Left lung (tissue), 14 donors: ENCODE results near the gene PTDSS2. TPM values are rescaled to one million over a fixed set of nuclear protein-coding genes. Genes with fewer than 3 reads are reported as not detected.
"Not testable (repeated sequence)": the region's sequence is repeated elsewhere in the genome, so short reads cannot be mapped to it uniquely, and the experiment has no call there.

ENCODE experiments used
- ATAC-seq: fragments of 200-7000 bp; cut with Tn5 transposase; one replicate; pipeline ENCODE4 v1.9.1; 2020; ENCODE audit warnings: moderate library complexity
- DNase-seq, 4 donors: peaks; one replicate each; pipeline ENCODE4 v3.0.0-alpha.2; 2013 to 2020
- H3K27ac ChIP-seq, 2 donors: fragments of 200-600 bp; sonication (generic) in 1 of 2; one replicate each; pipeline versions ENCODE4 v1.5.0 to v1.8.0; 2020 to 2021
- H3K27me3 ChIP-seq, 2 donors: fragments of 200-600 bp; sonication (generic) in 1 of 2; one replicate each; pipeline versions ENCODE4 v1.5.0 to v1.8.0; 2020 to 2021
- H3K36me3 ChIP-seq, 2 donors: fragments of 200-600 bp; sonication (generic) in 1 of 2; one replicate each; pipeline versions ENCODE4 v1.5.0 to v1.8.0; 2020 to 2021
- H3K4me1 ChIP-seq, 2 donors: fragments of 200-600 bp; one replicate each; pipeline ENCODE4 v1.8.0; 2021
- H3K4me3 ChIP-seq, 2 donors: fragments of 200-600 bp; sonication (generic) in 1 of 2; one replicate each; pipeline versions ENCODE4 v1.5.0 to v1.8.0; 2020 to 2021; ENCODE audit warnings: mild to moderate bottlenecking in 1 of 2
- H3K9me3 ChIP-seq, 2 donors: fragments of 200-600 bp; sonication (generic) in 1 of 2; one replicate each; pipeline versions ENCODE4 v1.5.0 to v1.8.0; 2020 to 2021
- CTCF ChIP-seq, 2 donors: fragments of 200-600 bp; sonication (generic) in 1 of 2; IDR thresholded peaks; one replicate each; pipeline versions ENCODE4 v1.5.0 to v1.8.0; 2021; ENCODE audit warnings: antibody characterized with exemption in 2 of 2
- intact Hi-C, 2 donors: fragments of 100-400 bp; cut with DNase I; formaldehyde crosslinking; loops; one replicate each; pipeline versions ENCODE4 v1.11.2 to v1.14.2; 2022
- long read RNA-seq, 12 donors: library from polyadenylated mRNA in 2 of 12; unstranded in 2 of 12; transcript quantifications; one replicate each; pipeline ENCODE4 v2.0.0 and lab custom pipeline, GENCODE V29; 2019 to 2026
- polyA plus RNA-seq, 6 donors: library from polyadenylated mRNA; unstranded; fragments of 120-200 nt; gene quantifications; one replicate each; pipeline ENCODE4 v1.2.1, GENCODE V29; 2013; ENCODE audit not compliant: insufficient read length in 6 of 6
- total RNA-seq, 2 donors: library from RNA; stranded (reverse); fragmentation: NEBNext Ultra II Directional; extraction: Animal tissue kit (Norgen Biotek cat#: 25700); gene quantifications; one replicate each; pipeline ENCODE4 v1.2.1, GENCODE V29; 2021
- donor health status: DM: no; HTN: yes; CAD: no.
- donor health status: DM: no; HTN: no; CAD: no.

The PTDSS2 gene
- total RNA-seq (10 to 100 TPM; 25.6 to 27.9 TPM), polyA plus RNA-seq (10 to 100 TPM; 21.5 to 30.3 (median 24.8) TPM)
- long read RNA-seq, donor 1, partial matches to known transcripts, result 0 of 4 reads
- long read RNA-seq, donor 1, other reads (novel, unspliced or antisense), result 0 of 4 reads
- long read RNA-seq, donor 2, partial matches to known transcripts, result 115 of 202 reads
- long read RNA-seq, donor 2, other reads (novel, unspliced or antisense), result 83 of 202 reads
- long read RNA-seq, donor 3, partial matches to known transcripts, result 0 of 4 reads
- long read RNA-seq, donor 3, other reads (novel, unspliced or antisense), result 0 of 4 reads
- long read RNA-seq, donor 4, partial matches to known transcripts, result 3 of 5 reads
- long read RNA-seq, donor 4, other reads (novel, unspliced or antisense), result 2 of 5 reads
- long read RNA-seq, donor 5, partial matches to known transcripts, result 5 of 9 reads
- long read RNA-seq, donor 5, other reads (novel, unspliced or antisense), result 0 of 9 reads
- long read RNA-seq, donor 6, partial matches to known transcripts, result 0 of 2 reads
- long read RNA-seq, donor 6, other reads (novel, unspliced or antisense), result 0 of 2 reads
- long read RNA-seq, donor 7, partial matches to known transcripts, result 0 of 2 reads
- long read RNA-seq, donor 7, other reads (novel, unspliced or antisense), result 0 of 2 reads
- long read RNA-seq, donor 8, partial matches to known transcripts, result 0 of 6 reads
- long read RNA-seq, donor 8, other reads (novel, unspliced or antisense), result 0 of 6 reads
- long read RNA-seq, donor 9, result 0 reads
- long read RNA-seq, donor 10, transcript PTDSS2-201 (12 exons, 2,445 nt), result major isoform, 14 of 18 reads
- long read RNA-seq, donor 10, partial matches to known transcripts, result 1 of 18 reads
- long read RNA-seq, donor 10, other reads (novel, unspliced or antisense), result 2 of 18 reads
- long read RNA-seq, donor 11, transcript PTDSS2-201 (12 exons, 2,445 nt), result major isoform, 6 of 7 reads
- long read RNA-seq, donor 11, partial matches to known transcripts, result 0 of 7 reads
- long read RNA-seq, donor 11, other reads (novel, unspliced or antisense), result 0 of 7 reads
- long read RNA-seq, donor 12, partial matches to known transcripts, result 0 of 4 reads
- long read RNA-seq, donor 12, other reads (novel, unspliced or antisense), result 0 of 4 reads

DNA sequence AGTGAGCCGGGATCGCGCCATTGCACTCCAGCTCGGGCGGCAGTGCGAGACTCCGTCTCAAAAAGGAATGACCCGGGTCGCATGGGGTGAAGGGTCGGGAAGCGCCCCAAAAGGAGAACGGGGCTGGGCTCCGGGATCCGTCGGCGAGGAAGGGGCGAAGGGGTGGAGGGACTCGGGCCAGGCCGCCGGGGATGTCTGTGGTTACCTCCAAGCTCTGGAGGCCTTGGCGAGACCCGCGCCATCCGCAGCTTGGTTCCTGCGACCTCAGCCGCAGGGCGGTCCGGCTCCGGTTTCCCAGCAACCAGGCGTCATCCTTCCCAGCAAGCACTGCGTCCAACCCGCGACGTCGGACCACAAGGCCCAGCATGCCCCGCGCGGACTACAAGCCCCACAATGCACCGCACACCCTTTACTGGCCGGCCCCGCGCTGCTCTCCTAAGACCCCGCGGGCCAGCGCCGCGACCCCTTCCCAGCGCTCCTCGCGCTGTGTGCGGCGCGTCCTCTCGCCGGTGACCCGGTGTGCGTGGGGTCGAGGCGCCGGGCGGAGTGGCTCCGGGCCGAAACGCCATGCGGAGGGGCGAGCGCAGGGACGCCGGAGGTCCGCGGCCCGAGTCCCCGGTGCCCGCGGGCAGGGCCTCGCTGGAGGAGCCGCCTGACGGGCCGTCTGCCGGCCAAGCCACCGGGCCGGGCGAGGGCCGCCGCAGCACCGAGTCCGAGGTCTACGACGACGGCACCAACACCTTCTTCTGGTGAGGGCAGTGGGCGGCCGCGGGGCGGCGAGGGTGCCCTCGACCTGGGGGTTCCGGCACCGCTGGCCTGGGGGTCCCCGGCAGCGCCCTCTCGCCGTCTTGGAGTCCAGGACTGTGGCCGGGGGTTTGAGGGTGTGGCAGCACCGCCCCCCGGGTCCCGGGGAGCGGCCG, at the start of gene PTDSS2:
PTDSS2 (plus strand) TSS at position 391 of the 920 bp plus-strand sequence; CDS start at position 568, 177 bp downstream.
- H3K4me3 ChIP-seq, result peak within 1 kb of the TSS; percentile 96 to 98
- no peaks in the 10 kb centered on the region for H3K27me3 ChIP-seq
- peak; percentile 88 for ATAC-seq
- H3K4me1 ChIP-seq, result peaks cover 21 to 38% of the 10 kb centered on the region in 2 donors
- peaks cover 0 to 32% of the 10 kb centered on the region in 2 donors for H3K36me3 ChIP-seq
- intact Hi-C loops, result no loop called here
- no peaks in the 10 kb centered on the region for H3K9me3 ChIP-seq
- no peak for TF ChIP-seq CTCF (IDR thresholded peaks at IDR 0.05)
- H3K27ac ChIP-seq, result peak within 1 kb of the TSS; percentile 94 to 95
- peak; percentile 95 to 99 (median 97) for DNase-seq

DNA sequence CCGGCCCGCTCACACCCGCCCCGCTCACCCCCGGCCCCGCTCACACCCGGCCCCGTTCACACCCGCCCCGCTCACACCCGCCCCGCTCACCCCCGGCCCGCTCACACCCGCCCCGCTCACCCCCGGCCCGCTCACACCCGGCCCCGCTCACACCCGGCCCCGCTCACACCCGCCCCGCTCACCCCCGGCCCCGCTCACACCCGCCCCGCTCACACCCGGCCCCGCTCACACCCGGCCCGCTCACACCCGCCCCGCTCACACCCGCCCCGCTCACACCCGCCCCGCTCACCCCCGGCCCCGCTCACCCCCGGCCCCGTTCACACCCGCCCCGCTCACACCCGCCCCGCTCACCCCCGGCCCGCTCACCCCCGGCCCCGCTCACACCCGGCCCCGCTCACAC, 48.9 kb upstream of the PTDSS2 start:
- H3K27me3 ChIP-seq, DNase-seq, H3K27ac ChIP-seq, H3K9me3 ChIP-seq, intact Hi-C loops, ATAC-seq, H3K4me3 ChIP-seq: not testable (repeated sequence)
- Histone ChIP-seq H3K36me3 (peaks cover 0 to 17% of the 10 kb centered on the region in 2 donors), H3K4me1 (peaks cover under 1 to 14% of the 10 kb centered on the region in 2 donors)

GRCh38 chr11:403021-403760, 46.9 kb upstream of the PTDSS2 start:
- Histone ChIP-seq H3K9me3 (peaks cover 0 to 5% of the 10 kb centered on the region in 2 donors), H3K4me1 (peaks cover 7 to 21% of the 10 kb centered on the region in 2 donors), H3K27me3 (no peaks in the 10 kb centered on the region), H3K4me3 (no peak overlapping the region), H3K36me3 (peaks cover 0 to 17% of the 10 kb centered on the region in 2 donors), H3K27ac (no peak overlapping the region)
- ATAC-seq (no peak), DNase-seq (no peak)
- no peak for TF ChIP-seq CTCF (IDR thresholded peaks at IDR 0.05)
- intact Hi-C loops, result no loop called here

- DNase-seq (peak in 1 of 4 donors; percentile 81), ATAC-seq (no peak)
- TF ChIP-seq CTCF (IDR thresholded peaks at IDR 0.05), result no peak
- intact Hi-C loops, result no loop called here
- no peak overlapping the region for H3K27ac ChIP-seq
- H3K9me3 ChIP-seq, result peaks cover 0 to 5% of the 10 kb centered on the region in 2 donors
- no peak overlapping the region for H3K4me3 ChIP-seq
- no peaks in the 10 kb centered on the region for H3K27me3 ChIP-seq
- peaks cover 7 to 21% of the 10 kb centered on the region in 2 donors for H3K4me1 ChIP-seq
- H3K36me3 ChIP-seq, result peaks cover 0 to 17% of the 10 kb centered on the region in 2 donors
Measured at GRCh38 chr11:403761-404431, 46.2 kb upstream of the PTDSS2 start.
